Measurements from ENCODE around the gene PGAP3. TPM values are rescaled to one million over a fixed set of nuclear protein-coding genes. Genes with fewer than 3 reads are reported as not detected.

The PGAP3 gene
- total and polyA plus RNA-seq, 2 experiments from 2014 or later, result 29.7 to 34.2 TPM

GRCh38 chr17:39662551-39663339, 25.1 kb downstream of the PGAP3 start:
- no peaks in the 10 kb centered on the region for H3K9me3 ChIP-seq (ENCODE audit: low read depth)
- H3K4me1 ChIP-seq (ENCODE audit: low read depth), result peaks cover 42% of the 10 kb centered on the region
- no peak overlapping the region for H3K4me3 ChIP-seq
- no peak for DNase-seq (ENCODE audit: low read depth in 1 of 2, low spot score in 1 of 2)
- no peak for TF ChIP-seq CTCF (IDR thresholded peaks at IDR 0.05; ENCODE audit: low read depth, low read length)
- H3K27ac ChIP-seq, result no peak overlapping the region
- peaks cover 11% of the 10 kb centered on the region for H3K36me3 ChIP-seq
- H3K27me3 ChIP-seq, result no peaks in the 10 kb centered on the region

- peaks cover 11% of the 10 kb centered on the region for H3K36me3 ChIP-seq
- peaks cover 38% of the 10 kb centered on the region for H3K4me1 ChIP-seq (ENCODE audit: low read depth)
- no peak overlapping the region for H3K4me3 ChIP-seq
- TF ChIP-seq CTCF (IDR thresholded peaks at IDR 0.05; ENCODE audit: low read depth, low read length), result no peak
- no peaks in the 10 kb centered on the region for H3K9me3 ChIP-seq (ENCODE audit: low read depth)
- DNase-seq (ENCODE audit: low read depth in 1 of 2, low spot score in 1 of 2), result no peak
- H3K27ac ChIP-seq, result no peak overlapping the region
- H3K27me3 ChIP-seq, result no peaks in the 10 kb centered on the region
These were observed 25.9 kb downstream of the PGAP3 start for GRCh38 chr17:39661744-39662541.

- no peaks in the 10 kb centered on the region for H3K9me3 ChIP-seq (ENCODE audit: low read depth)
- peaks cover 11% of the 10 kb centered on the region for H3K36me3 ChIP-seq
- H3K4me3 ChIP-seq, result no peak overlapping the region
- no peak for TF ChIP-seq CTCF (IDR thresholded peaks at IDR 0.05; ENCODE audit: low read depth, low read length)
- H3K4me1 ChIP-seq (ENCODE audit: low read depth), result peaks cover 25% of the 10 kb centered on the region
- no peak overlapping the region for H3K27ac ChIP-seq
- H3K27me3 ChIP-seq, result no peaks in the 10 kb centered on the region
- DNase-seq (ENCODE audit: low read depth in 1 of 2, low spot score in 1 of 2), result no peak
These were observed 27.2 kb downstream of the PGAP3 start for GRCh38 chr17:39660397-39661385.

- H3K4me3 ChIP-seq, result no peak overlapping the region
- no peak for TF ChIP-seq CTCF (IDR thresholded peaks at IDR 0.05; ENCODE audit: low read depth, low read length)
- no peaks in the 10 kb centered on the region for H3K27me3 ChIP-seq
- no peaks in the 10 kb centered on the region for H3K9me3 ChIP-seq (ENCODE audit: low read depth)
- H3K4me1 ChIP-seq (ENCODE audit: low read depth), result peaks cover 18% of the 10 kb centered on the region
- H3K36me3 ChIP-seq, result peaks cover 11% of the 10 kb centered on the region
- DNase-seq (ENCODE audit: low read depth in 1 of 2, low spot score in 1 of 2), result no peak
- H3K27ac ChIP-seq, result no peak overlapping the region
These were observed 27.9 kb downstream of the PGAP3 start for GRCh38 chr17:39660011-39660360.
